Memory B cell (primary cell): ENCODE results near the gene NBDY.
"Not testable (repeated sequence)": the region's sequence is repeated elsewhere in the genome, so short reads cannot be mapped to it uniquely, and the experiment has no call there.

Experiments used
- ATAC-seq: fragments of 150-1000 bp; cut with Tn5 transposase; 2 replicates; pipeline ENCODE4 v1.10.0; 2021; ENCODE audit warnings: low read depth, mild to moderate bottlenecking, moderate library complexity
- DNase-seq, 2 donors: peaks; one replicate each; pipeline ENCODE4 v3.0.0; 2022; ENCODE audit warnings: low spot score in 2 of 2
- H3K27ac Mint-ChIP-seq: one replicate; pipeline ENCODE4 v1.8.0; 2022; ENCODE audit warnings: mild to moderate bottlenecking, moderate library complexity, mixed read lengths
- H3K27me3 Mint-ChIP-seq: one replicate; pipeline ENCODE4 v1.8.0; 2022; ENCODE audit warnings: mixed read lengths
- H3K36me3 Mint-ChIP-seq: one replicate; pipeline ENCODE4 v1.8.0; 2022; ENCODE audit warnings: mild to moderate bottlenecking, mixed read lengths
- H3K4me1 Mint-ChIP-seq: one replicate; pipeline ENCODE4 v1.8.0; 2022; ENCODE audit warnings: mixed read lengths
- H3K4me3 Mint-ChIP-seq: one replicate; pipeline ENCODE4 v1.8.0; 2022; ENCODE audit warnings: mild to moderate bottlenecking, moderate library complexity, mixed read lengths
- H3K9me3 Mint-ChIP-seq: one replicate; pipeline ENCODE4 v1.8.0; 2022; ENCODE audit warnings: mixed read lengths

The NBDY gene

DNA sequence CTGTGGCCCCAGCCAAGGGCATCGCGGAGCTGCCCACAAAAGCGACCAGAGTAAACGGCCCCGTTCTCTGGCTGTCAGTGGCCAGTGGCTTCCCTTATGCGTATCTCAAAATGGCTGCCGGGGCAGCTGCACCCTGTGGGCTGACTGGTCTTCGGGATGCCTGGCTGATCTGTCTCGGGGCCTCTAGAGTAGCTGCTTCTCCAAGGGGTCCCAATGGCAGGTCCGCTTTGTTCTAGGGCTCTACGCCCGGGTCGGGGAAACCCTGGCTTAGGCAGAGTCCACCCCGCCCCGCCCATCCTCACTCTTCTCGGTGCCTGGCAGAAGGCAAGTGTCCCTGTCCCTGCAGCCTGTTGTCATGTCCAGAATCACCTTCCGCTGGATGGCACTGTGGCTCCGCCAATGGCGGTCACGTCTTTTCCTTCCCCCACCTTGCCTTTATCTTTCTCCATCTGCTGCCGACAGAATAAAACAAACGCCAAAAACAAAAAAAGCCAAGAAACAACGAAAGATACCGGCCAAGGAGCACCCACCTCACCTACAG is 39.1 kb downstream of the NBDY start:
- not testable (repeated sequence) for H3K9me3 Mint-ChIP-seq, ATAC-seq, H3K4me3 Mint-ChIP-seq, H3K27ac Mint-ChIP-seq, H3K36me3 Mint-ChIP-seq, H3K27me3 Mint-ChIP-seq, DNase-seq
- peaks cover 21% of the 10 kb centered on the region for H3K4me1 Mint-ChIP-seq

GRCh38 chrX:56772675-56773521 is 43.9 kb downstream of the NBDY start:
- ATAC-seq, H3K36me3 Mint-ChIP-seq, H3K27me3 Mint-ChIP-seq, H3K9me3 Mint-ChIP-seq, H3K4me1 Mint-ChIP-seq, H3K27ac Mint-ChIP-seq, H3K4me3 Mint-ChIP-seq, DNase-seq: not testable (repeated sequence)

DNA sequence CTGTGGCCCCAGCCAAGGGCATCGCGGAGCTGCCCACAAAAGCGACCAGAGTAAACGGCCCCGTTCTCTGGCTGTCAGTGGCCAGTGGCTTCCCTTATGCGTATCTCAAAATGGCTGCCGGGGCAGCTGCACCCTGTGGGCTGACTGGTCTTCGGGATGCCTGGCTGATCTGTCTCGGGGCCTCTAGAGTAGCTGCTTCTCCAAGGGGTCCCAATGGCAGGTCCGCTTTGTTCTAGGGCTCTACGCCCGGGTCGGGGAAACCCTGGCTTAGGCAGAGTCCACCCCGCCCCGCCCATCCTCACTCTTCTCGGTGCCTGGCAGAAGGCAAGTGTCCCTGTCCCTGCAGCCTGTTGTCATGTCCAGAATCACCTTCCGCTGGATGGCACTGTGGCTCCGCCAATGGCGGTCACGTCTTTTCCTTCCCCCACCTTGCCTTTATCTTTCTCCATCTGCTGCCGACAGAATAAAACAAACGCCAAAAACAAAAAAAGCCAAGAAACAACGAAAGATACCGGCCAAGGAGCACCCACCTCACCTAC is 44.5 kb downstream of the NBDY start:
- H3K27me3 Mint-ChIP-seq, H3K9me3 Mint-ChIP-seq, H3K27ac Mint-ChIP-seq, H3K4me3 Mint-ChIP-seq, DNase-seq, H3K36me3 Mint-ChIP-seq, H3K4me1 Mint-ChIP-seq, ATAC-seq: not testable (repeated sequence)

DNA sequence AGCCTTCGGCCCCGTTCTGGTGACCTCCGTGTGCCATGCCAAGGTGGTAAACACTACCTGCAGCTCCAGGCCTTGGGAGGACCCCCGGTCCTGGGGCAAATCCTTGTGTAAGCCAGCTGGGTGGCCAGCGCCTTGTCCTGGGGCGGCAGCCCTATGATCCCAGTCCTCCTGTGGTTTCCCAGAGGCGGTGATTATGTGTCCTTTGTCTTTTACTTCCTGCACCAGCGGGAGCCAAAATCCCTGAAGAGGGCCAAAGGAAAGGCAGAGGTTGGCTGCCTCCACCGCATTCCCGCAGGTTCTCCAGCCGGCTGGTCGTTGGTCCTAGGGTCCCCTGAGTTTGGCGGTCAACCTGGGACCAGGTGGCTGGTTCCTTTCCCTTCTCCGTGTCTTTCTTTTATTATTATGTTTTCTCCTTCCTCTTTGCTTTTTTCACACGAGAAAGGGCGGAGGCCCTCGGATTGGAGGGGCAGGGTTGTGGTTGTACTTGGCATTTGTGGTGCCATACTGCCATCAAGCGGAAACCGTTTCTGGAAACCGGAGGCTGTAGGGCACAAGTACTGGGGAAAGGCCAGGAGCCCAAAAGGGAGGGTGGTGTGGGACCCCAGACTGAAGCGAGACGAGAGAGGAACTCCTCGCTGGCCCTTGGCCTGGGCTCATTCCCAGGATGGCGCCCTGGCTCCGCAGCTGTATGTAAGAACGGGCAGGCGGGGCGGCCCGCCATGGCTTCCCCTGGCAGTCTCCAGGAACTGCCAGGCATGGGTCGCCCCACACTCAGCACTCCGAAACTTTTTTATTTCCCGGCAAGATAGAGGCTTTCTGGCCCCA is 49.3 kb downstream of the NBDY start:
- ATAC-seq, DNase-seq: not testable (repeated sequence)
- peaks cover 12% of the 10 kb centered on the region for H3K4me1 Mint-ChIP-seq

GRCh38 chrX:56778924-56779468 is 50.0 kb downstream of the NBDY start:
- not testable (repeated sequence) for H3K36me3 Mint-ChIP-seq, H3K27ac Mint-ChIP-seq, ATAC-seq, H3K4me3 Mint-ChIP-seq, H3K27me3 Mint-ChIP-seq, DNase-seq, H3K9me3 Mint-ChIP-seq
- H3K4me1 Mint-ChIP-seq: peaks cover 12% of the 10 kb centered on the region

More for the DNA sequence above, 49.3 kb downstream of the NBDY start:
- H3K27ac Mint-ChIP-seq, H3K4me3 Mint-ChIP-seq, H3K27me3 Mint-ChIP-seq, H3K36me3 Mint-ChIP-seq, H3K9me3 Mint-ChIP-seq: not testable (repeated sequence)

DNA sequence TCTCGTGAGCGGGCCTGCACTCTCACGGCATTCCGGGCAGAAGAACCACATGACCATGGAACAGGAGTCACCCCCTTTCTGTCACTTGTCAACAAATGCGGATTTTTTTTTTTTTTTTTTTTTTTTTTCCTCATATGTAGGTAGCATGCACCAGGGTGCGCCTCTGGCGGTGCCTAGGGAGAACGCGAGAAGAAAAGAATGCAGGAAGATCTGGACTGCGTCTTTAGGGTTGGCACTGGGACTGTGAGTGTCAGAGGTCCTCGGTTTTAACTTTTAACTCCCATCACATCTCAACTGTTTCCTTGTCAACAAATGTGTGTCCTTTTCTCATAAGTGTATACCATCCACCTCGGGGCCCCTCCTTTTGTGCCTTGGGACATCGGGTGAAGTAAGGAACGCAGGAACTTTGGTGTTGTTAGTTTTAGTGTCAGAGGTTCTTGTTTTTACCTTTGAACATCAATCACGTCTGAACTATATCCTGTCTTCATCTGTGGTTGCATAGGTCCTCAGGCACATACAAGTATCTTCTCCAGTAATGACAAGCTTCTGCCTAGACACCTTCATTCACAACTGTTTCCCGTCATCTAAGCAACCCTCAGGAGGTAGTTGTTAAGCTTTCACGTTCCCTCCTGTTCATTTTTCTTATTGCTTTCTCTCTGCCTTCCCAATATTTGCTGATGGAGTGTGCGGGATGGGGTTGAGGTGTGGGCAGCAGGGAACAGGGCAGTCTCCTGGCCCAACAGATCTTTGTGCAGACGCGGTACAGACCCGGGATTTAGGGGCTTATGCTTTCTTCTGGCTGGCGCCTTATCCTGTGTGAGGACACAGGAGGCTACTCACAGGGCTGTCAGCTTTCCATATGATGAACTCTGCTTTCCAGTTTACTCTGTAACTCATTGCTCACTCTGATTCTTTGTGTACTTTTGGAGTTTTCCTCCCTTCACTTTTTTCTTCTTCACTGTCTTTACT is 51.9 kb downstream of the NBDY start:
- H3K4me3 Mint-ChIP-seq, ATAC-seq, H3K9me3 Mint-ChIP-seq, H3K36me3 Mint-ChIP-seq, H3K27me3 Mint-ChIP-seq, DNase-seq, H3K27ac Mint-ChIP-seq: not testable (repeated sequence)
- H3K4me1 Mint-ChIP-seq: peaks cover 12% of the 10 kb centered on the region

GRCh38 chrX:56782352-56782751 is 53.3 kb downstream of the NBDY start:
- Mint-ChIP-seq H3K36me3 (peaks cover 11% of the 10 kb centered on the region), H3K4me3 (no peak overlapping the region), H3K9me3 (no peaks in the 10 kb centered on the region), H3K27me3 (no peaks in the 10 kb centered on the region), H3K27ac (peak overlapping the region; percentile 76), H3K4me1 (peaks cover 22% of the 10 kb centered on the region)
- ATAC-seq (no peak), DNase-seq (no peak)

GRCh38 chrX:56782791-56783449 is 53.9 kb downstream of the NBDY start:
- no peak for ATAC-seq
- Mint-ChIP-seq H3K36me3 (peaks cover 11% of the 10 kb centered on the region), H3K4me1 (peaks cover 22% of the 10 kb centered on the region), H3K27ac (peak overlapping the region; percentile 76), H3K27me3 (no peaks in the 10 kb centered on the region), H3K9me3 (no peaks in the 10 kb centered on the region), H3K4me3 (no peak overlapping the region)
- DNase-seq: no peak

GRCh38 chrX:56783450-56783831 is 54.4 kb downstream of the NBDY start:
- H3K36me3 Mint-ChIP-seq: peaks cover 11% of the 10 kb centered on the region
- H3K27ac Mint-ChIP-seq: no peak overlapping the region
- H3K27me3 Mint-ChIP-seq: no peaks in the 10 kb centered on the region
- no peak overlapping the region for H3K4me3 Mint-ChIP-seq
- H3K4me1 Mint-ChIP-seq: peaks cover 22% of the 10 kb centered on the region
- DNase-seq (peak in 1 of 2 donors; percentile 70), ATAC-seq (no peak)
- no peaks in the 10 kb centered on the region for H3K9me3 Mint-ChIP-seq

- Mint-ChIP-seq H3K9me3 (no peaks in the 10 kb centered on the region), H3K4me3 (no peak overlapping the region), H3K27me3 (no peaks in the 10 kb centered on the region), H3K27ac (no peak overlapping the region), H3K36me3 (peaks cover 11% of the 10 kb centered on the region), H3K4me1 (peaks cover 22% of the 10 kb centered on the region)
- no peak for DNase-seq
- no peak for ATAC-seq
Observed at GRCh38 chrX:56783996-56784620, 55.1 kb downstream of the NBDY start.

DNA sequence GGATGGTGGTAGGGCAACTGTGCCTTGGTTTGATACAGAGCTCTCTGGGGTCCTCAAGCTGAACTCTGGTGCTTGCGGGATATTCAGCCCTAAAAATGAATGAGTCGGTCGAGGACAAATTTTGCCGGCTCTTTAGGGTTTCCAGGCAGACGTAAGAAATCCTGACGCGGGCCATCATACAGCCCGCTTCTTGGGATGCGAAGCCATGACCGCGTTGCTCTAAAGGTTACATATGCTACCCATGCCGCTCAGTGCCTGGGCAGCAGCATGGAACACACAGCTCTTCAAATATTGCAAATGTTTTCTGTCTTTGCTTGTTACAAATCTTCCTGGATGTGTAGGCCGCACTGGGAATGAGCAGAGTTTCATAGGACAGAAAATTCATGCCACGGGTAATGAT is 55.6 kb downstream of the NBDY start:
- H3K4me1 Mint-ChIP-seq: peaks cover 22% of the 10 kb centered on the region
- H3K4me3 Mint-ChIP-seq: no peak overlapping the region
- H3K27me3 Mint-ChIP-seq: no peaks in the 10 kb centered on the region
- no peaks in the 10 kb centered on the region for H3K9me3 Mint-ChIP-seq
- H3K36me3 Mint-ChIP-seq: peaks cover 11% of the 10 kb centered on the region
- DNase-seq: no peak
- H3K27ac Mint-ChIP-seq: no peak overlapping the region
- ATAC-seq: no peak

- Mint-ChIP-seq H3K27ac (peak overlapping the region; percentile 82), H3K36me3 (peaks cover 12% of the 10 kb centered on the region), H3K9me3 (no peaks in the 10 kb centered on the region), H3K27me3 (no peaks in the 10 kb centered on the region), H3K4me3 (no peak overlapping the region), H3K4me1 (peaks cover 22% of the 10 kb centered on the region)
- no peak for ATAC-seq
- DNase-seq: no peak
Observed at GRCh38 chrX:56785442-56785841, 56.4 kb downstream of the NBDY start.
